HL-60 (cell line): Measurements from ENCODE around the gene FOXN1.

Experiments used
- DNase-seq, 2 experiments: peaks; one replicate each; pipeline ENCODE4 v3.0.0-alpha.2; 2010 to 2020; ENCODE audit warnings: low read depth in 1 of 2, low spot score in 1 of 2
- H3K27ac ChIP-seq: fragments of 250-450 bp; sonication (Bioruptor Pico); replicated peaks from 2 replicates; pipeline ENCODE4 v1.5.1; 2020; ENCODE audit warnings: mild to moderate bottlenecking, moderate library complexity
- H3K27me3 ChIP-seq: fragments of 250-450 bp; sonication (Bioruptor Pico); 2 replicates; pipeline ENCODE4 v1.5.1; 2021; ENCODE audit warnings: mild to moderate bottlenecking, moderate library complexity; ENCODE audit not compliant: insufficient read depth, poor library complexity, severe bottlenecking
- H3K4me3 ChIP-seq: replicated peaks from 2 replicates; pipeline ENCODE4 v1.5.1; 2011; ENCODE audit warnings: mild to moderate bottlenecking, control low read depth, low read length; ENCODE audit not compliant: insufficient read depth
- GABPA ChIP-seq: IDR thresholded peaks from 2 replicates; pipeline ENCODE4 v1.6.1; 2012; ENCODE audit warnings: low read depth
- POLR2AphosphoS5 ChIP-seq: IDR thresholded peaks from 2 replicates; pipeline ENCODE4 v1.6.1; 2012; ENCODE audit warnings: low read depth
- SPI1 ChIP-seq: IDR thresholded peaks from 2 replicates; pipeline ENCODE4 v1.6.1; 2012; ENCODE audit warnings: low read depth, mild to moderate bottlenecking, borderline replicate concordance
- TF ChIP-seq, protein P1 (sequence below): IDR thresholded peaks from one replicate; pipeline ENCODE4 v1.5.1; 2011; ENCODE audit warnings: low read length, control low read depth, inconsistent platforms; ENCODE audit not compliant: insufficient read depth
- TF ChIP-seq, protein P2 (sequence below): IDR thresholded peaks from 2 replicates; pipeline ENCODE4 v1.6.1; 2012; ENCODE audit warnings: low read depth; ENCODE audit not compliant: insufficient replicate concordance

FOXN1 gene

DNA sequence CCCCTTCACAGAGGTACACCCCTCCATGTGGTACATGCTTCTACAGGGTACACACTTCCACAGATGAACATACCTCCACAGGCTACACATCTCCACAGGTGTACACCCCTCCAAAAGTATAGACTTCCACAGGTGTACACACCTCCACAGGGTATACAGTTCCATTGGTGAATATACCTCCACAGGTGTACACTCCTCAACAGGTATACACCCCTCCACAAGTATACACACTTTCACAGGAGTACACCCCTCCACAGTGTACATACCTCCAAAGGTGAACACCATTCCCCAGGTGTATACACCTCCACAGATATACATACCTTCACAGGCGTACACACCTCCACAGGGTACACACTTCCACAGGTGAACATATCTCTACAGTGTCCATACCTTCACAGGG is 9.4 kb downstream of the FOXN1 start:
- DNase-seq: no peak
- Histone ChIP-seq H3K27ac (no peak overlapping the region), H3K4me3 (no peak overlapping the region), H3K27me3 (peaks cover 2% of the 10 kb centered on the region)
- no peak for TF ChIP-seq POLR2AphosphoS5
- no peak for TF ChIP-seq GABPA
- TF ChIP-seq SPI1: no peak
- TF ChIP-seq, protein P1, sequence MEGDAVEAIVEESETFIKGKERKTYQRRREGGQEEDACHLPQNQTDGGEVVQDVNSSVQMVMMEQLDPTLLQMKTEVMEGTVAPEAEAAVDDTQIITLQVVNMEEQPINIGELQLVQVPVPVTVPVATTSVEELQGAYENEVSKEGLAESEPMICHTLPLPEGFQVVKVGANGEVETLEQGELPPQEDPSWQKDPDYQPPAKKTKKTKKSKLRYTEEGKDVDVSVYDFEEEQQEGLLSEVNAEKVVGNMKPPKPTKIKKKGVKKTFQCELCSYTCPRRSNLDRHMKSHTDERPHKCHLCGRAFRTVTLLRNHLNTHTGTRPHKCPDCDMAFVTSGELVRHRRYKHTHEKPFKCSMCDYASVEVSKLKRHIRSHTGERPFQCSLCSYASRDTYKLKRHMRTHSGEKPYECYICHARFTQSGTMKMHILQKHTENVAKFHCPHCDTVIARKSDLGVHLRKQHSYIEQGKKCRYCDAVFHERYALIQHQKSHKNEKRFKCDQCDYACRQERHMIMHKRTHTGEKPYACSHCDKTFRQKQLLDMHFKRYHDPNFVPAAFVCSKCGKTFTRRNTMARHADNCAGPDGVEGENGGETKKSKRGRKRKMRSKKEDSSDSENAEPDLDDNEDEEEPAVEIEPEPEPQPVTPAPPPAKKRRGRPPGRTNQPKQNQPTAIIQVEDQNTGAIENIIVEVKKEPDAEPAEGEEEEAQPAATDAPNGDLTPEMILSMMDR: no peak
- TF ChIP-seq, protein P2, sequence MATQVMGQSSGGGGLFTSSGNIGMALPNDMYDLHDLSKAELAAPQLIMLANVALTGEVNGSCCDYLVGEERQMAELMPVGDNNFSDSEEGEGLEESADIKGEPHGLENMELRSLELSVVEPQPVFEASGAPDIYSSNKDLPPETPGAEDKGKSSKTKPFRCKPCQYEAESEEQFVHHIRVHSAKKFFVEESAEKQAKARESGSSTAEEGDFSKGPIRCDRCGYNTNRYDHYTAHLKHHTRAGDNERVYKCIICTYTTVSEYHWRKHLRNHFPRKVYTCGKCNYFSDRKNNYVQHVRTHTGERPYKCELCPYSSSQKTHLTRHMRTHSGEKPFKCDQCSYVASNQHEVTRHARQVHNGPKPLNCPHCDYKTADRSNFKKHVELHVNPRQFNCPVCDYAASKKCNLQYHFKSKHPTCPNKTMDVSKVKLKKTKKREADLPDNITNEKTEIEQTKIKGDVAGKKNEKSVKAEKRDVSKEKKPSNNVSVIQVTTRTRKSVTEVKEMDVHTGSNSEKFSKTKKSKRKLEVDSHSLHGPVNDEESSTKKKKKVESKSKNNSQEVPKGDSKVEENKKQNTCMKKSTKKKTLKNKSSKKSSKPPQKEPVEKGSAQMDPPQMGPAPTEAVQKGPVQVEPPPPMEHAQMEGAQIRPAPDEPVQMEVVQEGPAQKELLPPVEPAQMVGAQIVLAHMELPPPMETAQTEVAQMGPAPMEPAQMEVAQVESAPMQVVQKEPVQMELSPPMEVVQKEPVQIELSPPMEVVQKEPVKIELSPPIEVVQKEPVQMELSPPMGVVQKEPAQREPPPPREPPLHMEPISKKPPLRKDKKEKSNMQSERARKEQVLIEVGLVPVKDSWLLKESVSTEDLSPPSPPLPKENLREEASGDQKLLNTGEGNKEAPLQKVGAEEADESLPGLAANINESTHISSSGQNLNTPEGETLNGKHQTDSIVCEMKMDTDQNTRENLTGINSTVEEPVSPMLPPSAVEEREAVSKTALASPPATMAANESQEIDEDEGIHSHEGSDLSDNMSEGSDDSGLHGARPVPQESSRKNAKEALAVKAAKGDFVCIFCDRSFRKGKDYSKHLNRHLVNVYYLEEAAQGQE: no peak

GRCh38 chr17:28518132-28518531 is 12.0 kb downstream of the FOXN1 start:
- peaks cover 2% of the 10 kb centered on the region for H3K27me3 ChIP-seq
- H3K27ac ChIP-seq: no peak overlapping the region
- TF ChIP-seq SPI1 (peak; percentile 99), POLR2AphosphoS5 (no peak)
- H3K4me3 ChIP-seq: no peak overlapping the region
- peak in 1 of 2 experiments; percentile 40 for DNase-seq

DNA sequence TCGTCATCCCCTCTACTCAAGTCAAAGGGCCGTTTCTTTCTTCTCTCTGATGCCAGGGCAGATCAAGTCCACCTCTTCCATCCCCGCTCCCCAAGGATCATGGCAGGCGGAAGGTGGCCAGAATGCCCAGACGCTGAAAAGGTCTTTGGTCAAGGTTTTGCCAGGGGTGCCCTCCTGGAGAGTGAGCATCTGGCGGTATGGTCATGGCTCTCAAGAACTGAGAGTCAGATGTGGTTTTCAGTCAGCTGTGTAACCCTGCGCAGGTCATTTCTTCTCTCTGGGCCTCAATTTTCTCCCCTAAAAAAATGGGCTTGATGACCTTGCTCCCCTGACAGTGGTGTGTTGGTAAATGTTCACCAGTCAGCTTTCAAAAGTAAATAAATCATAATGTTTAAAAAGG is 12.4 kb downstream of the FOXN1 start:
- no peak for DNase-seq
- H3K27ac ChIP-seq: no peak overlapping the region

GRCh38 chr17:28519236-28519635 is 13.1 kb downstream of the FOXN1 start:
- peak in 1 of 2 experiments; percentile 16 for DNase-seq
- Histone ChIP-seq H3K4me3 (no peak overlapping the region), H3K27me3 (no peaks in the 10 kb centered on the region), H3K27ac (no peak overlapping the region)
- TF ChIP-seq, protein P2: no peak
- TF ChIP-seq POLR2AphosphoS5 (no peak), SPI1 (no peak), GABPA (no peak)
- TF ChIP-seq, protein P1: no peak

More for the DNA sequence above, 12.4 kb downstream of the FOXN1 start:
- Histone ChIP-seq H3K27me3 (no peaks in the 10 kb centered on the region), H3K4me3 (no peak overlapping the region)
- TF ChIP-seq GABPA (no peak), SPI1 (no peak), POLR2AphosphoS5 (no peak)
- TF ChIP-seq, protein P2: no peak
- TF ChIP-seq, protein P1: no peak
